Measurements from ENCODE around the gene KCNQ1.

Gene KCNQ1

DNA sequence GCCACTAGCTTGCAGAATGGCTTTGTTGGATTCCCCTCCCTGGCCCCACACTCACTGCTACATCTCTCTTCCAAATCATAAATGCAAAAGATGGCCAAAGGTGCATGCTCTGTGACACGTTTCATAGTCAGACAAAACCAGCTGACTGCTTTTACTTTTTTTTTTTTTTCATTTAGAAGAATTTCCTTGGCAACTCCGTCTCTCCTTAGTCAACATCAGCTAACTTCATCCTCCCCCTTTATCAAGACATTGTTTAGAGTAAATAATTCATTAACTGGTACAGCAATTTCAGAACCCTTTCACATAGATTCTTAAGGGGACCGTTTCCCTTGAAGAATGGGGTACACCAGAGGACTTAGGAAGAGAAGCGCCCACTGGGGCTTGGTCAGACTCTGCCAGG, 239.0 kb downstream of the KCNQ1 start:
- TF ChIP-seq, protein P1, sequence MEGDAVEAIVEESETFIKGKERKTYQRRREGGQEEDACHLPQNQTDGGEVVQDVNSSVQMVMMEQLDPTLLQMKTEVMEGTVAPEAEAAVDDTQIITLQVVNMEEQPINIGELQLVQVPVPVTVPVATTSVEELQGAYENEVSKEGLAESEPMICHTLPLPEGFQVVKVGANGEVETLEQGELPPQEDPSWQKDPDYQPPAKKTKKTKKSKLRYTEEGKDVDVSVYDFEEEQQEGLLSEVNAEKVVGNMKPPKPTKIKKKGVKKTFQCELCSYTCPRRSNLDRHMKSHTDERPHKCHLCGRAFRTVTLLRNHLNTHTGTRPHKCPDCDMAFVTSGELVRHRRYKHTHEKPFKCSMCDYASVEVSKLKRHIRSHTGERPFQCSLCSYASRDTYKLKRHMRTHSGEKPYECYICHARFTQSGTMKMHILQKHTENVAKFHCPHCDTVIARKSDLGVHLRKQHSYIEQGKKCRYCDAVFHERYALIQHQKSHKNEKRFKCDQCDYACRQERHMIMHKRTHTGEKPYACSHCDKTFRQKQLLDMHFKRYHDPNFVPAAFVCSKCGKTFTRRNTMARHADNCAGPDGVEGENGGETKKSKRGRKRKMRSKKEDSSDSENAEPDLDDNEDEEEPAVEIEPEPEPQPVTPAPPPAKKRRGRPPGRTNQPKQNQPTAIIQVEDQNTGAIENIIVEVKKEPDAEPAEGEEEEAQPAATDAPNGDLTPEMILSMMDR (IDR thresholded peaks at IDR 0.05), result no peak

DNA sequence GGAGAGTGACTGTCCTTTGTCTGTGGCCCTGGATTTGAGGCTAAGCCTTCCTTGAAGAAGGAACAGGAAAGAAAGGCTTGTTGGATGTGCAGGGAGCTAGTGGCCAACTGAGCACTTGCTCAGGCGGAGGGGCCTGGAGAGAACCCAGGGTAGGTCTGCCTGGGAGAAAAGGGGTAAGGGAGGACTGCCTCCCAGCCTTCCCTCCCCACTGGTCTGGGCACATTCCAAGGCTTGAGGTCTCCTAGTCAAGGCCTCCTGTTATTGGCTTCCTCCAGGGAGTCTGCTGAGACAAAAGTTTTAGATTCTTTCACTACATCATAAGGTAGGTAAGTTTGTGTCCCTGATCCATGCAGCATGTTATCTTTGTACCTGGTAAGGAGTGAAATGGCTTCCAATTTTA, 239.8 kb downstream of the KCNQ1 start:
- TF ChIP-seq, protein P1 (IDR thresholded peaks at IDR 0.05), result no peak

DNA sequence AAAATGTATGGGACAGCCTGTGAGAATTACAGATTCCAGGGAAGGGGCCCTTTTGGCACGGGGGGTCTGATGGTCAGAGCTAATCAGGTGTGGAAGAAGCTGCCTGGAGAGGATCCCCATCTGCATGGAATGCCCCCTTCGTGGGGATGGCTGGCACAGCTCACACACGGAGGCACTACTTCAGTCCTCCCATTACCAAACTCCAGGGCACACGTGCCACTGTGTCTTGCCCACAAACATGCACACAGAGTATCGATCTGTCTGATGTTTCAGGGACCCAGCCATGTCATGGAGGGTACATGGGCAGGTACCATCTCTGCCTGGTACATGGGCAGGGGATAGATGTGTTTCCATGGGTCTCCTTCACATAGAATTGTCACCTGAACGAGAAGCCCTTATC, 240.2 kb downstream of the KCNQ1 start:
- TF ChIP-seq, protein P1 (IDR thresholded peaks at IDR 0.05), result no peak

DNA sequence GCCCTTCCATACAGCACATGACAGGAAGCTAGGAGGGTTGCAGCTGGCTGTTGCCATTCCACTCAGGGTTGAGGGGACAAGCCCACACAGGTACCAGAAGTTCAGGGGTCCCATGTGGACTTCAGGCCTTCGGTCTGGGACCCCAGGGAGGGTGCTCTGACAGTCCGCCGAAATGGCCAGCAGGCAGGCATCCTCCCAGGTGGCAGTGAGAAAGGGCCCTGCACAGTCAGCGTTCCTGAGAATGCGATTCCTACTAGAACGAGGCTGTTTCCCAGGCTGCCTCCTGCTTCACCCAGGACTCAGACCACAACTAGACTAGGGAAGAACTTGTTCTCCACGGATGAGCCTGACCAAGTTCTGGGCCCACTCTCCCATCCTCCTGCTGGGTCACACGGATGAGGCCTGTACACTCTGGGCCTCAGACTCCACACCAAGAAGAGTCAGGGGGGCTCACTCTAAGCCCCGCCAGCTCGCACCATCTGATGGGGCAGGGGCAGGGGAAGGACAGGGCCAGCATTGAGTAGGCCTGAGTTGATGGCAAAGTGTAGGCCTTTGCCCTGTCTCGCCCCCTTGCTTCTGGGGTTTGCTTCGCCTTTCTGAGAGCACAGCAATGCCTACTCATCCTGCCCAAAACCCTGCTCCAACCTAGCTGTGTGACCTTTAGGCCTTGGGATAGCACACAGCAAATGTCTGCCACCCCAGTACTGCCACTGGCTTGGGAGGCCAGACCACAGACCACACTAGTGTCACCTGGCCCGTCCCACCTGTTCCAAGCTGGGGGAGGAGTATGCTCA, 241.0 kb downstream of the KCNQ1 start:
- TF ChIP-seq, protein P1 (IDR thresholded peaks at IDR 0.05), result no peak

DNA sequence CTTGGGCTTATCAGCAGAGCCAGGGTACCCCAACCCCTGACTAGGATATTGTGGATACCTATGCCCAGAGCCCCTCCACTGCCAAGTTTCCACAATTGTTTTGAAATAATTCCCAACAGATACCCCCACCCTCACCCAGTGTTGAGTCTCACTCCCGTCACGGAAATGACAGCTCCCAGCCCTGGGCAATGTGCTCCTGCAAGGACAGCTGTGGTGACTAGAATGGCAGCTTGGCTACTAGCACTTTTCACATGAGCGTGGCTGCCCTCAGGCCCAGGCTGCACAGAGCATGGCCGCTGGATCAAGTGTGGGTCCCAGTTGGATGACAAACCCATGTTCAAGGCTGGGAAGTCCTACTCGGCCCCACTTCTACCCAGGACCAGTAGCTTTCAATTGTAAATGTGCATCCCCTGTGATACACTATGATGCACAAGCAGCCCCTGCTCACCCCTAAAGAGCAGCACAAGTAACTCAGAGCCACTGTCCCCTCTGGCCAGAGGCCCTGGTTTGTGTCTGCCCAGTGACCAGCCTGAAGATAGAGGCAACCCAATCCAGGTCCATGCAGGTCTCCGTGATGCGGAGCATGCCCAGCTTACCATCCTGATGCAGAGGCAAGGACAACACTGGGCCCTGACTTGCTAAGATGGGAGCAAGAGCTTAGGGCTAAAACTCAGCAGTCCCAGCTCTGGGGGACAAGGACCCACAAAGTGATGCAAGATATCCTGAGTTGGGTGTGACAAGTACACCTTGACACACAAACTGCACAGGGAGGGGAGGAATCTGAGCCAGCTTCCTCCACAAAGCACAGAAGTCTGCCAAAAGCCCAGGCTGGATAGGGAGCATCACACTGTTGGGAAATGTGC, 241.8 kb downstream of the KCNQ1 start:
- TF ChIP-seq, protein P1 (IDR thresholded peaks at IDR 0.05), result no peak

DNA sequence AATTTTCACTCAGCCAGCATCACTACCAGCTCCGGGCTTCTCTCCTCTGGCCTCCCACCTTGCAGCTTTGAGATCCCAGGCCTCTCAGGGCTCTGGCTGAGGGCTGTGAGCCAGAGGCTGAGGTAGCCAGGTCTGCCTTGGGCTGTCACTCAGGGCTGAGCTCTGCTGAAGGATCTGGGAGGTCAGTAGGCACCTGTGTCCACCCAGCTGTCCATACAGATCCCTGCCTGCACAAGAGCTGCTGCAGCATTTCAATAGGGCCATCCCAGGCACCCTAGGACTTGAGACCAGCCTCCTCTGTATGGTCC, 242.4 kb downstream of the KCNQ1 start:
- TF ChIP-seq, protein P1 (IDR thresholded peaks at IDR 0.05), result no peak

DNA sequence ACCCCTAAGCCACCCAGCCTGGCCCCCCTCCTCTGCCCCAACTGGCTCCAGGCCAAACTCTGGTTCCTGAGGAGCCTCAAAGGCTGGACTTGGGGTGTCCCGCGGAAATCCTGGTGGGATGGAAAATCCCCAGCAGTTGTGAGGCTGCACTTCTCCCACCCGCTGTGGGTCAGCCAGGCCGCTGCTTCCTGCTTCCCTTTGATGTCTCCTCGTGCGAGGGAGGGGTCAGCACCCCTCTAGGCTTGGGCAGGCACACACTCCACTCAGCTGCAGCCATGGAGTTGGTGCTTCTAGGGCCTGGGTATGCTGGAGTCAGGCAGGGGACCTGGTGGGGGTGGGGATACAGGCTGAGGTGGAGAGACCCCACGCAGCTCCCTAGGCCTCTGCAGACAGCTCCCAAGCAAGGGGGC, 243.0 kb downstream of the KCNQ1 start:
- TF ChIP-seq, protein P1 (IDR thresholded peaks at IDR 0.05), result no peak
